RWPE2 (cell line): Measurements from ENCODE around the gene USP32.
"Not testable (repeated sequence)": the region's sequence is repeated elsewhere in the genome, so short reads cannot be mapped to it uniquely, and the experiment has no call there.

ENCODE experiments used
- ATAC-seq: fragments of 200-7000 bp; cut with Tn5 transposase; 3 replicates; pipeline ENCODE4 v1.9.1; 2021; ENCODE audit warnings: low read depth
- DNase-seq: peaks from one replicate; pipeline ENCODE4 v3.0.0-alpha.2; 2020; ENCODE audit warnings: low spot score
- H3K27ac ChIP-seq: fragments of 450-650 bp; 2 replicates; pipeline ENCODE4 v1.5.1; 2017; ENCODE audit warnings: mild to moderate bottlenecking; ENCODE audit not compliant: poor library complexity, severe bottlenecking
- H3K27me3 ChIP-seq: fragments of 250-450 bp; sonication (Bioruptor Pico); 2 replicates; pipeline ENCODE4 v1.5.1; 2021; ENCODE audit warnings: mild to moderate bottlenecking, moderate library complexity; ENCODE audit not compliant: insufficient read depth, poor library complexity, severe bottlenecking
- H3K36me3 ChIP-seq: fragments of 250-450 bp; sonication (Bioruptor Pico); 2 replicates; pipeline ENCODE4 v1.5.1; 2020; ENCODE audit warnings: low read depth, mild to moderate bottlenecking, moderate library complexity
- H3K4me1 ChIP-seq: fragments of 250-450 bp; sonication (Bioruptor Pico); 2 replicates; pipeline ENCODE4 v1.5.1; 2021; ENCODE audit warnings: mild to moderate bottlenecking, moderate library complexity; ENCODE audit not compliant: insufficient read depth, poor library complexity, severe bottlenecking
- H3K4me3 ChIP-seq: fragments of 250-450 bp; sonication (Bioruptor Pico); 2 replicates; pipeline ENCODE4 v1.5.1; 2021; ENCODE audit warnings: mild to moderate bottlenecking, moderate library complexity; ENCODE audit not compliant: severe bottlenecking
- H3K9me3 ChIP-seq: fragments of 250-450 bp; sonication (Bioruptor Pico); 2 replicates; pipeline ENCODE4 v1.5.1; 2021; ENCODE audit warnings: mild to moderate bottlenecking, moderate library complexity; ENCODE audit not compliant: severe bottlenecking
- TF ChIP-seq, protein P1 (sequence below): fragments of 450-650 bp; IDR thresholded peaks from one replicate; pipeline ENCODE4 v1.5.1; 2017; ENCODE audit warnings: mild to moderate bottlenecking, moderate library complexity; ENCODE audit not compliant: poor library complexity, severe bottlenecking

USP32 gene

DNA sequence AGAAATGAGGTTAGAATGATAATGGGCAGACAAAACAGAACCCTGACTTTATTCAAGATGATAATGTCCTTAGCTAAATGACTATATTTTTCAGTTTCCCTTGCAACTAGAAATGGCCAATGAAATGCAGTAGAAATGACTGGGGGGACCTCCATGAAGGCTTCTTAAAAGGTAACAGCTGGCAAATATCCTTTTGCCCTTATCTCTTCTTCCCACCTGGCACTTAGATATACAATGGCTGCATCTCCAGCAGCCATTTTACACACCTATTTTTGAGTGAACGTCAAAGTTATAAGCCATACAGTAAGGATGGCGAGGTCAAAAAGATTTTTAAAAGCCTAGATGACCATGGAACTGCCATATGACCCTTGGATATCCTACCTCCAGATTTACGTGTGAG, 39.9 kb downstream of the USP32 start:
- H3K4me3 ChIP-seq, result no peak overlapping the region
- DNase-seq, result no peak
- no peaks in the 10 kb centered on the region for H3K36me3 ChIP-seq
- TF ChIP-seq, protein P1, sequence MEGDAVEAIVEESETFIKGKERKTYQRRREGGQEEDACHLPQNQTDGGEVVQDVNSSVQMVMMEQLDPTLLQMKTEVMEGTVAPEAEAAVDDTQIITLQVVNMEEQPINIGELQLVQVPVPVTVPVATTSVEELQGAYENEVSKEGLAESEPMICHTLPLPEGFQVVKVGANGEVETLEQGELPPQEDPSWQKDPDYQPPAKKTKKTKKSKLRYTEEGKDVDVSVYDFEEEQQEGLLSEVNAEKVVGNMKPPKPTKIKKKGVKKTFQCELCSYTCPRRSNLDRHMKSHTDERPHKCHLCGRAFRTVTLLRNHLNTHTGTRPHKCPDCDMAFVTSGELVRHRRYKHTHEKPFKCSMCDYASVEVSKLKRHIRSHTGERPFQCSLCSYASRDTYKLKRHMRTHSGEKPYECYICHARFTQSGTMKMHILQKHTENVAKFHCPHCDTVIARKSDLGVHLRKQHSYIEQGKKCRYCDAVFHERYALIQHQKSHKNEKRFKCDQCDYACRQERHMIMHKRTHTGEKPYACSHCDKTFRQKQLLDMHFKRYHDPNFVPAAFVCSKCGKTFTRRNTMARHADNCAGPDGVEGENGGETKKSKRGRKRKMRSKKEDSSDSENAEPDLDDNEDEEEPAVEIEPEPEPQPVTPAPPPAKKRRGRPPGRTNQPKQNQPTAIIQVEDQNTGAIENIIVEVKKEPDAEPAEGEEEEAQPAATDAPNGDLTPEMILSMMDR, result no peak
- no peak overlapping the region for H3K27ac ChIP-seq
- no peaks in the 10 kb centered on the region for H3K27me3 ChIP-seq
- H3K4me1 ChIP-seq, result peaks cover 29% of the 10 kb centered on the region
- no peaks in the 10 kb centered on the region for H3K9me3 ChIP-seq
- ATAC-seq, result no peak

DNA sequence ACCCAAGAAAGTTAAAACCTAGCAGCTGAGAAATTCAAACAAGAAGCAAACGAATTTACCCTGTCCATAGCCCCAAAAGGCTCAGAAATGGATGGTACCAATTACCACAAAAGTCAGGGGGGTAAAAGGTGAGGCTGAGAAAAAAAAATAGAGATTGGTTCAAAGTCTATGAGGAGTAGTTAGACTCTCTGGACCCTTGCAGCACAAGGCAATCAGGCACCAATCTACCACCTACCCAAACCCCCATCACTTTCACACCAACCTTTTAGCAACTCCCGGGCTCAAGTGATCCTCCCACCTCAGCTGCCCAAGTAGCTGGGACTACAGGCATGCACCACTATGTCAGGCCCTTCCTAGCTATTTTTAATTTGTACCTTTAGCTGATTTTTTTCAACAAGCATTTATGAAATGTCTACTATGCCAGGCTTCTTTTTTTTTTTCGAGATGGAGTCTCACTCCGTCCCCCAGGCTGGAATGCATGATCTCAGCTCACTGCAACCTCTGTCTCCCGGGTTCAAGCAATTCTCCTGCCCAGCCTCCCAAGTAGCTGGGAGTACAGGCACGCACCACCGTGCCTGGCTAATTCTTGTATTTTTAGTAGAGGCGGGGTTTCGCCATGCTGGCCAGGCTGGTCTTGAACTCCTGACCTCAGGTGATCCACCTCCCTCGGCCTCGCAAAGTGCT, 40.8 kb downstream of the USP32 start:
- Histone ChIP-seq H3K9me3 (no peaks in the 10 kb centered on the region), H3K4me1 (peaks cover 20% of the 10 kb centered on the region), H3K27ac (no peak overlapping the region), H3K27me3 (no peaks in the 10 kb centered on the region), H3K4me3 (no peak overlapping the region), H3K36me3 (no peaks in the 10 kb centered on the region)
- no peak for DNase-seq
- no peak for ATAC-seq
- TF ChIP-seq, protein P1, result no peak

DNA sequence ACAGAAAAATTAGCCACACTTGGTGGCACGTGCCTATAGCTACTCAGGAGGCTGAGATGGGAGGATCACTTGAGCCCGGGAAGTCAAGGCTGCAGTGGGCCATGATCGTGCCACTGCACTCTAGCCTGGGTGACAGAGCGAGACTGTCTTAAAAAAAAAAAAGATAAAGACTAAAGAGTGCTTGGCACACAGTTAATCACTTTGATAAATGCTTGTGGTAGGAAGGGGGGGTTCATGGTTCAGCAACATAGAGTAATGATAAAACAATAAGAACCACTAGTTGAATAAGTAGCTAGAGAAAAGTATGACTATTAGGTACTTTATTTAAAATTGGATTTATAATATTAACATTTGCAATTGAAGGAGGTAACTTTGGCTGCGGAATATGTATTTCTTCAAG, 43.3 kb downstream of the USP32 start:
- peaks cover 20% of the 10 kb centered on the region for H3K36me3 ChIP-seq
- ATAC-seq (no peak), DNase-seq (no peak)
- TF ChIP-seq, protein P1, result no peak
- H3K9me3 ChIP-seq, result no peaks in the 10 kb centered on the region
- no peaks in the 10 kb centered on the region for H3K27me3 ChIP-seq
- peaks cover under 1% of the 10 kb centered on the region for H3K4me1 ChIP-seq
- H3K4me3 ChIP-seq, result no peak overlapping the region
- no peak overlapping the region for H3K27ac ChIP-seq

DNA sequence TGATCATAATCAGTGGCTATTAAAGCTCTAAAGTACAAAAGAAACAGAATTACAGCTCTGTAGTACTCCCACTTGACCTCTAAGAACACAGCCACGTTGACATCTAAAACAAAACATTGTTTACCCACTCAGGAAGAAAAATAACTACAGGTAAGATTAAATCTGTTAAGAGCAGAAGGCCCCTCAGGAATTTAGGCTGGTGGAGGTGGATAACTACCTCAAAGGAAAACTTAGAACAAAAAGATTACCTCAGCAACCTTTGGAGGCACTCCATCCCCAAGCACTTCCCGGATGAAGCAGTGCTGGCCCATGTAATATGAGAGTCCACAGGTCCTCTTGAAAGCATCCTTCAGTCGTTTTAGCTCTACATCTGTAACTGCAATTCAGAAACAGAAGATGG, 46.7 kb downstream of the USP32 start:
- H3K4me3 ChIP-seq, result no peak overlapping the region
- H3K27me3 ChIP-seq, result no peaks in the 10 kb centered on the region
- H3K4me1 ChIP-seq, result no peaks in the 10 kb centered on the region
- TF ChIP-seq, protein P1, result no peak
- H3K9me3 ChIP-seq, result no peaks in the 10 kb centered on the region
- H3K36me3 ChIP-seq, result peaks cover 37% of the 10 kb centered on the region
- no peak for DNase-seq
- no peak for ATAC-seq
- no peak overlapping the region for H3K27ac ChIP-seq

DNA sequence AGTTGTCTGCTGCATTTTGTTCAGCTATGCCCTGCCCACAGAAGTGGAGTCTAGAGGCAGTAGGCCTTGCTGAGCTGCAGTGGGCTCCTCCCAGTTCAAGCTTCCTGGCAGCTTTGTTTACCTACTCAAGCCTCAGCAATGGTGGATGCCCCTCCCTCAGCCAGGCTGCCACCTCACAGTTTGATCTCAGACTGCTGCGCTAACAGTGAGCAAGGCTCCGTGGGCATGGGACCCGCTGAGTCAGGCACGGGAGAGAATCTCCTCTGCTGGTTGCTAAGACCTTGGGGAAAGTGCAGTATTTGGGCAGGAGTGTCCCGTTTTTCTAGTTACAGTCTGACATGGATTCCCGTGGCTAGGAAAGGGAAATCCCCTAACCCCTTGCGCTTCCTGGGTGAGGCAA, 49.4 kb downstream of the USP32 start:
- not testable (repeated sequence) for ATAC-seq, H3K9me3 ChIP-seq, DNase-seq, H3K27ac ChIP-seq, H3K4me3 ChIP-seq, H3K27me3 ChIP-seq, H3K4me1 ChIP-seq
- H3K36me3 ChIP-seq, result peaks cover 50% of the 10 kb centered on the region
